Activated CD4-positive, alpha-beta T cell treated with anti-CD3 and anti-CD28 coated beads, Interleukin-2, amount 10 ng/mL, durations not matched to agents 24 days and 14 days (primary cell): ENCODE data around the gene LZTS2. TPM values are rescaled to one million over a fixed set of nuclear protein-coding genes. Genes with fewer than 3 reads are reported as not detected.
"Not testable (repeated sequence)": the region's sequence is repeated elsewhere in the genome, so short reads cannot be mapped to it uniquely, and the experiment has no call there.

Experiments used
- DNase-seq: peaks from one replicate; pipeline ENCODE4 v3.0.0; 2022
- H3K27ac Mint-ChIP-seq: one replicate; pipeline ENCODE4 v1.8.0; 2022; ENCODE audit warnings: mild to moderate bottlenecking, mixed read lengths
- H3K27me3 Mint-ChIP-seq: one replicate; pipeline ENCODE4 v1.8.0; 2022; ENCODE audit warnings: mixed read lengths
- H3K36me3 Mint-ChIP-seq: one replicate; pipeline ENCODE4 v1.8.0; 2022; ENCODE audit warnings: low read depth, mild to moderate bottlenecking, mixed read lengths
- H3K4me1 Mint-ChIP-seq: one replicate; pipeline ENCODE4 v1.8.0; 2021; ENCODE audit warnings: mixed read lengths
- H3K4me3 Mint-ChIP-seq: one replicate; pipeline ENCODE4 v1.8.0; 2022; ENCODE audit warnings: mild to moderate bottlenecking, moderate library complexity, mixed read lengths
- H3K9me3 Mint-ChIP-seq: one replicate; pipeline ENCODE4 v1.8.0; 2021; ENCODE audit warnings: mixed read lengths
- intact Hi-C: fragments of 100-400 bp; cut with micrococcal nuclease; formaldehyde crosslinking; loops from one replicate; pipeline ENCODE4 v1.15.1; 2023
- total RNA-seq: library from RNA; stranded (reverse); gene quantifications from 2 replicates; pipeline ENCODE4 v1.2.3, GENCODE V29; 2022

Gene LZTS2
- total RNA-seq, 1 donor from 2014 or later, result 21.8 TPM

GRCh38 chr10:101031128-101031795, 31.7 kb downstream of the LZTS2 start, which contains the start of the genes PDZD7 and SFXN3:
TSS of gene PDZD7 (minus strand) at chr10:101031129. CDS start at chr10:101030219, 910 bp downstream.
TSS of gene SFXN3 (plus strand) at chr10:101031234. CDS start at chr10:101034695, 3,461 bp downstream.
- H3K36me3 Mint-ChIP-seq, result peaks cover 11% of the 10 kb centered on the region

GRCh38 chr10:101031796-101032636, 32.4 kb downstream of the LZTS2 start:
- intact Hi-C loops, result loop anchor here (1.0 to 5.0 kb wide), 6 partner anchors 10 to 320 kb away; partner anchors contain the start of genes BTRC and SLF2
- H3K4me1 Mint-ChIP-seq, result peaks cover 26% of the 10 kb centered on the region
- H3K27ac Mint-ChIP-seq, result peak overlapping the region; percentile 94
- H3K4me3 Mint-ChIP-seq, result peak overlapping the region; percentile 91
- H3K27me3 Mint-ChIP-seq, result peaks cover 24% of the 10 kb centered on the region
- no peaks in the 10 kb centered on the region for H3K9me3 Mint-ChIP-seq
- peaks cover 18% of the 10 kb centered on the region for H3K36me3 Mint-ChIP-seq
- DNase-seq, result peak; percentile 93

More at GRCh38 chr10:101031128-101031795, 31.7 kb downstream of the LZTS2 start, which contains the start of the genes PDZD7 and SFXN3:
- intact Hi-C loops, result loop anchor here (1.0 to 5.0 kb wide), 4 partner anchors 18 to 321 kb away; partner anchors contain the start of genes BTRC and SLF2
- H3K9me3 Mint-ChIP-seq, result no peaks in the 10 kb centered on the region
- peak; percentile 99 for DNase-seq
- peak within 1 kb of the TSS; percentile 91 for H3K4me3 Mint-ChIP-seq
- peaks cover 26% of the 10 kb centered on the region for H3K4me1 Mint-ChIP-seq
- peaks cover 24% of the 10 kb centered on the region for H3K27me3 Mint-ChIP-seq
- H3K27ac Mint-ChIP-seq, result peak within 1 kb of the TSS; percentile 91

GRCh38 chr10:101032637-101033224, 33.1 kb downstream of the LZTS2 start:
- Mint-ChIP-seq H3K4me3 (peak overlapping the region; percentile 91), H3K27me3 (peaks cover 17% of the 10 kb centered on the region), H3K36me3 (peaks cover 25% of the 10 kb centered on the region), H3K9me3 (no peaks in the 10 kb centered on the region), H3K4me1 (peaks cover 26% of the 10 kb centered on the region), H3K27ac (peak overlapping the region; percentile 94)
- DNase-seq, result peak; percentile 86
- intact Hi-C loops, result loop anchor here (1.0 to 5.0 kb wide), 4 partner anchors 10 to 320 kb away; partner anchors contain the start of genes BTRC and SLF2

- H3K9me3 Mint-ChIP-seq, result no peaks in the 10 kb centered on the region
- peaks cover 30% of the 10 kb centered on the region for H3K36me3 Mint-ChIP-seq
- intact Hi-C loops, result loop anchor here (5.0 kb wide), 2 partner anchors 121 to 319 kb away; partner anchors contain the start of genes BTRC and SLF2
- H3K4me1 Mint-ChIP-seq, result peaks cover 26% of the 10 kb centered on the region
- H3K27me3 Mint-ChIP-seq, result peaks cover 14% of the 10 kb centered on the region
- H3K4me3 Mint-ChIP-seq, result peak overlapping the region; percentile 91
- H3K27ac Mint-ChIP-seq, result peak overlapping the region; percentile 86
- DNase-seq, result no peak
Observed at GRCh38 chr10:101033276-101033675, 33.7 kb downstream of the LZTS2 start.

- H3K4me3 Mint-ChIP-seq, H3K9me3 Mint-ChIP-seq, DNase-seq, H3K27ac Mint-ChIP-seq, H3K27me3 Mint-ChIP-seq: not testable (repeated sequence)
- intact Hi-C loops, result loop anchor here (5.0 kb wide), 2 partner anchors 122 to 318 kb away; partner anchors contain the start of genes BTRC and SLF2
- H3K4me1 Mint-ChIP-seq, result peaks cover 26% of the 10 kb centered on the region
- H3K36me3 Mint-ChIP-seq, result peaks cover 39% of the 10 kb centered on the region
Observed at GRCh38 chr10:101034404-101034803, 34.8 kb downstream of the LZTS2 start.

GRCh38 chr10:101035314-101035713, 35.7 kb downstream of the LZTS2 start:
- intact Hi-C loops, result no loop called here
- Mint-ChIP-seq H3K4me1 (peaks cover 26% of the 10 kb centered on the region), H3K36me3 (peaks cover 41% of the 10 kb centered on the region), H3K9me3 (no peaks in the 10 kb centered on the region), H3K27ac (no peak overlapping the region), H3K27me3 (peaks cover 2% of the 10 kb centered on the region), H3K4me3 (no peak overlapping the region)
- DNase-seq, result no peak

GRCh38 chr10:101035916-101036702, 36.5 kb downstream of the LZTS2 start:
- intact Hi-C loops, result no loop called here
- peaks cover 27% of the 10 kb centered on the region for H3K4me1 Mint-ChIP-seq
- no peaks in the 10 kb centered on the region for H3K27me3 Mint-ChIP-seq
- H3K36me3 Mint-ChIP-seq, result peaks cover 42% of the 10 kb centered on the region
- no peak overlapping the region for H3K4me3 Mint-ChIP-seq
- no peak for DNase-seq
- H3K9me3 Mint-ChIP-seq, result no peaks in the 10 kb centered on the region
- no peak overlapping the region for H3K27ac Mint-ChIP-seq

- peaks cover 25% of the 10 kb centered on the region for H3K4me1 Mint-ChIP-seq
- peaks cover 44% of the 10 kb centered on the region for H3K36me3 Mint-ChIP-seq
- no peak overlapping the region for H3K4me3 Mint-ChIP-seq
- no peaks in the 10 kb centered on the region for H3K27me3 Mint-ChIP-seq
- no peak overlapping the region for H3K27ac Mint-ChIP-seq
- H3K9me3 Mint-ChIP-seq, result no peaks in the 10 kb centered on the region
- DNase-seq, result no peak
- intact Hi-C loops, result no loop called here
Observed at GRCh38 chr10:101036726-101037125, 37.1 kb downstream of the LZTS2 start.

GRCh38 chr10:101038484-101038883, 38.9 kb downstream of the LZTS2 start:
- DNase-seq, result no peak
- peaks cover 25% of the 10 kb centered on the region for H3K4me1 Mint-ChIP-seq
- no peaks in the 10 kb centered on the region for H3K27me3 Mint-ChIP-seq
- H3K36me3 Mint-ChIP-seq, result peaks cover 44% of the 10 kb centered on the region
- H3K9me3 Mint-ChIP-seq, result no peaks in the 10 kb centered on the region
- H3K4me3 Mint-ChIP-seq, result no peak overlapping the region
- no peak overlapping the region for H3K27ac Mint-ChIP-seq
- intact Hi-C loops, result no loop called here

- no peak overlapping the region for H3K27ac Mint-ChIP-seq
- no peak for DNase-seq
- intact Hi-C loops, result loop anchor here (5.0 to 10.0 kb wide), 2 partner anchors 102 to 175 kb away; no protein-coding TSS in a partner anchor
- peaks cover 19% of the 10 kb centered on the region for H3K4me1 Mint-ChIP-seq
- peaks cover 40% of the 10 kb centered on the region for H3K36me3 Mint-ChIP-seq
- no peaks in the 10 kb centered on the region for H3K9me3 Mint-ChIP-seq
- H3K27me3 Mint-ChIP-seq, result peaks cover 5% of the 10 kb centered on the region
- no peak overlapping the region for H3K4me3 Mint-ChIP-seq
Observed at GRCh38 chr10:101040061-101040460, 40.5 kb downstream of the LZTS2 start.

GRCh38 chr10:101040851-101041250, 41.2 kb downstream of the LZTS2 start:
- Mint-ChIP-seq H3K4me3 (no peak overlapping the region), H3K4me1 (peaks cover 19% of the 10 kb centered on the region)

GRCh38 chr10:101041252-101041761, 41.7 kb downstream of the LZTS2 start:
- peak; percentile 92 for DNase-seq
- peaks cover 32% of the 10 kb centered on the region for H3K36me3 Mint-ChIP-seq
- H3K4me1 Mint-ChIP-seq, result peaks cover 19% of the 10 kb centered on the region
- peak overlapping the region; percentile 36 for H3K27ac Mint-ChIP-seq
- peaks cover 17% of the 10 kb centered on the region for H3K27me3 Mint-ChIP-seq
- intact Hi-C loops, result loop anchor here (1.0 to 10.0 kb wide), 3 partner anchors 27 to 173 kb away; no protein-coding TSS in a partner anchor
- H3K4me3 Mint-ChIP-seq, result no peak overlapping the region
- no peaks in the 10 kb centered on the region for H3K9me3 Mint-ChIP-seq

More at GRCh38 chr10:101040851-101041250, 41.2 kb downstream of the LZTS2 start:
- H3K27ac Mint-ChIP-seq, result peak overlapping the region; percentile 36
- DNase-seq, result no peak
- H3K9me3 Mint-ChIP-seq, result no peaks in the 10 kb centered on the region
- intact Hi-C loops, result loop anchor here (1.0 to 10.0 kb wide), 3 partner anchors 27 to 174 kb away; no protein-coding TSS in a partner anchor
- H3K36me3 Mint-ChIP-seq, result peaks cover 35% of the 10 kb centered on the region
- H3K27me3 Mint-ChIP-seq, result peaks cover 13% of the 10 kb centered on the region
